Activated B cell treated with CpG ODN at 0.5 μM for 24 hours (primary cell): ENCODE results near the gene RPL39L. TPM values are rescaled to one million over a fixed set of nuclear protein-coding genes. Genes with fewer than 3 reads are reported as not detected.

Experiments used
- ATAC-seq: fragments of 200-7000 bp; cut with Tn5 transposase; one replicate; pipeline ENCODE4 v1.10.0; 2021; ENCODE audit warnings: low read depth, mild to moderate bottlenecking, moderate library complexity
- CTCF ChIA-PET: fragments of 350-600 bp; sonication (Branson Sonifier 250); formaldehyde crosslinking; loops from one replicate; lab custom pipeline; 2021; ENCODE audit warnings: antibody characterized with exemption; lab: Charles Lee
- POLR2A ChIA-PET: fragments of 350-600 bp; sonication (Branson Sonifier 250); formaldehyde crosslinking; loops from one replicate; lab custom pipeline; 2021; ENCODE audit warnings: antibody characterized with exemption; lab: Charles Lee
- DNase-seq: peaks from one replicate; pipeline ENCODE4 v3.0.0; 2022
- H3K27ac Mint-ChIP-seq: one replicate; pipeline ENCODE4 v1.8.0; 2020; ENCODE audit warnings: mixed read lengths
- H3K27me3 Mint-ChIP-seq: one replicate; pipeline ENCODE4 v1.8.0; 2021; ENCODE audit warnings: mixed read lengths
- H3K36me3 Mint-ChIP-seq: one replicate; pipeline ENCODE4 v1.8.0; 2021; ENCODE audit warnings: low read depth, mixed read lengths
- H3K4me1 Mint-ChIP-seq: one replicate; pipeline ENCODE4 v1.8.0; 2021; ENCODE audit warnings: mixed read lengths
- H3K4me3 Mint-ChIP-seq: one replicate; pipeline ENCODE4 v1.8.0; 2020; ENCODE audit warnings: mild to moderate bottlenecking, mixed read lengths
- H3K9me3 Mint-ChIP-seq: one replicate; pipeline ENCODE4 v1.8.0; 2020; ENCODE audit warnings: mixed read lengths
- CTCF ChIP-seq: fragments of 200-600 bp; IDR thresholded peaks from one replicate; pipeline ENCODE4 v1.8.0; 2022; ENCODE audit warnings: antibody characterized with exemption, mild to moderate bottlenecking
- intact Hi-C: fragments of 100-400 bp; cut with micrococcal nuclease; formaldehyde crosslinking; loops from one replicate; pipeline ENCODE4 v1.15.1; 2024
- total RNA-seq: library from RNA; stranded (reverse); gene quantifications from 2 replicates; pipeline ENCODE4 v1.2.3, GENCODE V29; 2022

Gene RPL39L
- total RNA-seq, 1 donor from 2014 or later: 4.7 TPM

- H3K27ac Mint-ChIP-seq: no peak overlapping the region
- TF ChIP-seq CTCF: no peak
- peaks cover 43% of the 10 kb centered on the region for H3K36me3 Mint-ChIP-seq
- H3K27me3 Mint-ChIP-seq: no peaks in the 10 kb centered on the region
- no peak overlapping the region for H3K4me3 Mint-ChIP-seq
- H3K4me1 Mint-ChIP-seq: peaks cover 2% of the 10 kb centered on the region
- no peaks in the 10 kb centered on the region for H3K9me3 Mint-ChIP-seq
- intact Hi-C loops: no loop called here
- POLR2A ChIA-PET: interaction anchor here (0.7 to 1.2 kb wide), 5 partner anchors 109 to 298 kb away, joined by 3 to 8 read pairs (median 4); partner anchors contain the start of gene EIF4A2
- DNase-seq (no peak), ATAC-seq (no peak)
- CTCF ChIA-PET: interaction anchor here (1.4 to 1.9 kb wide), 3 partner anchors 32 to 231 kb away, joined by 3 to 6 read pairs (median 6); no protein-coding TSS in a partner anchor
Measured at GRCh38 chr3:187080799-187081450, 58.4 kb downstream of the RPL39L start.

- peaks cover 57% of the 10 kb centered on the region for H3K36me3 Mint-ChIP-seq
- ChIA-PET CTCF (no interaction called here), POLR2A (interaction anchor here (1.2 kb wide), 1 partner anchor 148 kb away, joined by 4 read pairs; no protein-coding TSS in a partner anchor)
- H3K9me3 Mint-ChIP-seq: no peaks in the 10 kb centered on the region
- TF ChIP-seq CTCF: no peak
- H3K27ac Mint-ChIP-seq: peak overlapping the region; percentile 35
- H3K27me3 Mint-ChIP-seq: no peaks in the 10 kb centered on the region
- peaks cover 2% of the 10 kb centered on the region for H3K4me1 Mint-ChIP-seq
- intact Hi-C loops: no loop called here
- no peak overlapping the region for H3K4me3 Mint-ChIP-seq
- no peak for DNase-seq
- ATAC-seq: peak; percentile 12
Measured at GRCh38 chr3:187079090-187080022, 59.9 kb downstream of the RPL39L start.

GRCh38 chr3:187077537-187077936 lies 61.8 kb downstream of the RPL39L start:
- Mint-ChIP-seq H3K4me3 (no peak overlapping the region), H3K9me3 (no peaks in the 10 kb centered on the region), H3K27ac (no peak overlapping the region), H3K36me3 (peaks cover 75% of the 10 kb centered on the region), H3K27me3 (no peaks in the 10 kb centered on the region), H3K4me1 (peaks cover 10% of the 10 kb centered on the region)
- DNase-seq: no peak
- no peak for ATAC-seq
- intact Hi-C loops: no loop called here
- CTCF ChIA-PET: interaction anchor here (0.6 kb wide), 1 partner anchor 253 kb away, joined by 3 read pairs; no protein-coding TSS in a partner anchor
- TF ChIP-seq CTCF: no peak
- POLR2A ChIA-PET: no interaction called here

- intact Hi-C loops: no loop called here
- DNase-seq (no peak), ATAC-seq (no peak)
- TF ChIP-seq CTCF: no peak
- H3K27ac Mint-ChIP-seq: peak overlapping the region; percentile 54
- ChIA-PET POLR2A (no interaction called here), CTCF (interaction anchor here (0.6 kb wide), 1 partner anchor 253 kb away, joined by 3 read pairs; no protein-coding TSS in a partner anchor)
- no peak overlapping the region for H3K4me3 Mint-ChIP-seq
- no peaks in the 10 kb centered on the region for H3K27me3 Mint-ChIP-seq
- H3K4me1 Mint-ChIP-seq: peaks cover 15% of the 10 kb centered on the region
- H3K9me3 Mint-ChIP-seq: no peaks in the 10 kb centered on the region
- H3K36me3 Mint-ChIP-seq: peaks cover 78% of the 10 kb centered on the region
Measured at GRCh38 chr3:187077085-187077484, 62.2 kb downstream of the RPL39L start.
